Glutamatergic neuron (in vitro differentiated cells): ENCODE data around the gene GLDC. TPM values are rescaled to one million over a fixed set of nuclear protein-coding genes. Genes with fewer than 3 reads are reported as not detected.

Source experiments
- DNase-seq: peaks from one replicate; pipeline ENCODE4 v3.0.0; 2022
- H3K27ac Mint-ChIP-seq: one replicate; pipeline ENCODE4 v1.8.0; 2020; ENCODE audit warnings: mild to moderate bottlenecking, mixed read lengths, inconsistent platforms; ENCODE audit not compliant: unreplicated experiment
- H3K27me3 Mint-ChIP-seq: one replicate; pipeline ENCODE4 v1.8.0; 2020; ENCODE audit warnings: mild to moderate bottlenecking, moderate library complexity, mixed read lengths, inconsistent platforms; ENCODE audit not compliant: unreplicated experiment
- H3K36me3 Mint-ChIP-seq: one replicate; pipeline ENCODE4 v1.8.0; 2020; ENCODE audit warnings: mild to moderate bottlenecking, mixed read lengths, inconsistent platforms; ENCODE audit not compliant: unreplicated experiment
- H3K4me1 Mint-ChIP-seq: one replicate; pipeline ENCODE4 v1.8.0; 2020; ENCODE audit warnings: mild to moderate bottlenecking, low read depth, mixed read lengths, inconsistent platforms; ENCODE audit not compliant: unreplicated experiment
- H3K4me3 Mint-ChIP-seq: one replicate; pipeline ENCODE4 v1.8.0; 2020; ENCODE audit warnings: mild to moderate bottlenecking, mixed read lengths, inconsistent platforms; ENCODE audit not compliant: unreplicated experiment
- H3K9me3 Mint-ChIP-seq: one replicate; pipeline ENCODE4 v1.8.0; 2020; ENCODE audit warnings: mild to moderate bottlenecking, moderate library complexity, mixed read lengths, inconsistent platforms; ENCODE audit not compliant: unreplicated experiment
- total RNA-seq: library from RNA; stranded (reverse); fragmentation: NEBNext Ultra II Directional; extraction: Animal tissue kit (Norgen Biotek cat#: 25700); gene quantifications from one replicate; pipeline ENCODE4 v1.2.1, GENCODE V29; 2021; ENCODE audit not compliant: unreplicated experiment
- TF ChIP-seq, protein P1 (sequence below): fragments of 200-600 bp; sonication (generic); IDR thresholded peaks from one replicate; pipeline ENCODE4 v1.5.0; 2021; ENCODE audit not compliant: partially characterized antibody, unreplicated experiment

GLDC gene
- total RNA-seq, 1 donor from 2014 or later: 42.9 TPM

DNA sequence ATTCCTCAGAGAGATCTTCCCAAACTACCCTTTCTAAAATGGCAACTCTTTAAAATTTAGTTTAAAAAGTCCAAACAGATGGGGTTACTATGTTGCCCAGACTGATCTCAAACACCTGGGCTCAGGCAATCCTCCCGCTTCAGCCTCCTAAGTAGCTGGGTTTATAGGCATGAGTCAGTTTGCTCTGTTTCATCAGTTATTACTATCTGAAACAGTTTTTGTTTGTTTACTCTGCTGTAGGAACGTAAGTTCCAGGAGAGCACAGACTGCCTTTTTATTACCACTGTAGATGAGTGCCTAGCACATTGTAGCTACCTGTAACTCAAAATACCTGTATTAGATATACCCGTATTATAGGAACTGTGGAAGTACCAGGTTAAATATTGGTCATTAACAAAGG, 143.1 kb downstream of the GLDC start:
- Mint-ChIP-seq H3K27me3 (peaks cover 1% of the 10 kb centered on the region), H3K36me3 (no peaks in the 10 kb centered on the region), H3K27ac (no peak overlapping the region), H3K4me3 (no peak overlapping the region), H3K4me1 (no peaks in the 10 kb centered on the region), H3K9me3 (peaks cover 2% of the 10 kb centered on the region)
- DNase-seq: no peak
- TF ChIP-seq, protein P1, sequence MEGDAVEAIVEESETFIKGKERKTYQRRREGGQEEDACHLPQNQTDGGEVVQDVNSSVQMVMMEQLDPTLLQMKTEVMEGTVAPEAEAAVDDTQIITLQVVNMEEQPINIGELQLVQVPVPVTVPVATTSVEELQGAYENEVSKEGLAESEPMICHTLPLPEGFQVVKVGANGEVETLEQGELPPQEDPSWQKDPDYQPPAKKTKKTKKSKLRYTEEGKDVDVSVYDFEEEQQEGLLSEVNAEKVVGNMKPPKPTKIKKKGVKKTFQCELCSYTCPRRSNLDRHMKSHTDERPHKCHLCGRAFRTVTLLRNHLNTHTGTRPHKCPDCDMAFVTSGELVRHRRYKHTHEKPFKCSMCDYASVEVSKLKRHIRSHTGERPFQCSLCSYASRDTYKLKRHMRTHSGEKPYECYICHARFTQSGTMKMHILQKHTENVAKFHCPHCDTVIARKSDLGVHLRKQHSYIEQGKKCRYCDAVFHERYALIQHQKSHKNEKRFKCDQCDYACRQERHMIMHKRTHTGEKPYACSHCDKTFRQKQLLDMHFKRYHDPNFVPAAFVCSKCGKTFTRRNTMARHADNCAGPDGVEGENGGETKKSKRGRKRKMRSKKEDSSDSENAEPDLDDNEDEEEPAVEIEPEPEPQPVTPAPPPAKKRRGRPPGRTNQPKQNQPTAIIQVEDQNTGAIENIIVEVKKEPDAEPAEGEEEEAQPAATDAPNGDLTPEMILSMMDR: no peak

GRCh38 chr9:6501526-6502210, 143.9 kb downstream of the GLDC start:
- Mint-ChIP-seq H3K9me3 (peaks cover 2% of the 10 kb centered on the region), H3K27ac (no peak overlapping the region), H3K36me3 (no peaks in the 10 kb centered on the region), H3K4me1 (no peaks in the 10 kb centered on the region), H3K4me3 (no peak overlapping the region), H3K27me3 (peaks cover 1% of the 10 kb centered on the region)
- DNase-seq: no peak
- TF ChIP-seq, protein P1: no peak

DNA sequence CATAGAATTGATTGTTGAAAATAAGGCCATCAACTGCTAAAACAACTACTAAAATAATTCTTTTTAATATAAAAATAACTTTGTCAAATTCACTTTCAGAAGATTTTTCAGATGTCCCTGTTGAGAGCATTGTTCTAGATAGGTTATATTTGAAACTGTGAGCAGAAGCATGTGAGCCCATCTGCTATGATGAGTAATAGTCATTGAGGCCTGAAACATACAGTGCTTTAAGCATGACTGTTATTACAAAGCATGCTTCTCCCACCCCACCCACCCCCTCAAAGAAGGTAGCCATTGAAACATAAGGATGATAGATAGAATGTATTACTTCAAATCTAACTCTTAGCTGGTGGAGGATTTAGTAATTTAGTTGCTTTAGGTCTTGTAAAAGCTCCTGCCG, 146.5 kb downstream of the GLDC start:
- Mint-ChIP-seq H3K27me3 (peaks cover 1% of the 10 kb centered on the region), H3K4me3 (no peak overlapping the region), H3K36me3 (no peaks in the 10 kb centered on the region), H3K9me3 (peaks cover 2% of the 10 kb centered on the region), H3K27ac (no peak overlapping the region), H3K4me1 (no peaks in the 10 kb centered on the region)
- TF ChIP-seq, protein P1: no peak
- no peak for DNase-seq

- Mint-ChIP-seq H3K9me3 (no peaks in the 10 kb centered on the region), H3K36me3 (no peaks in the 10 kb centered on the region), H3K27ac (no peak overlapping the region), H3K4me1 (no peaks in the 10 kb centered on the region), H3K27me3 (no peaks in the 10 kb centered on the region), H3K4me3 (no peak overlapping the region)
- no peak for DNase-seq
- TF ChIP-seq, protein P1: no peak
Observed at GRCh38 chr9:6495466-6495865, 150.1 kb downstream of the GLDC start.

DNA sequence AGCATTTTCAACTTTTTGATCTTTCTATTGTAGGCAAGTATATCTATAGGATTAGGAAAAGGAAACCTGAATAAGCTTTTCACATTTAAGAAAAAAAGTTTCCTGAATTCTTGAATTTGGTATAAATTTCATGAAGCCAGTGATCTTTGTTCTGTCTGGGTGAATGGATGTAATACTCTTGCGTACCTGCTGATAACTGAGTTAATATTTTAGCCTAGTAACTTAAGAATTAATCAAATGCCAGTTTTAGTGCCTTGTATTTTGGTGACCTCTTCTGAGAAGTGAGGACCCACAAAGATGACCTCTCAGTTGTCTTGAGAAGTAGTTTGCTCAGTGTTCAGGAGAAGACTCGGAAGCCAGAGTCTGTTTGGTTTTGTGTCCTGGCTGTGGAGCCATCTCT, 154.7 kb downstream of the GLDC start:
- Mint-ChIP-seq H3K9me3 (no peaks in the 10 kb centered on the region), H3K4me3 (no peak overlapping the region), H3K27me3 (no peaks in the 10 kb centered on the region), H3K27ac (no peak overlapping the region), H3K36me3 (no peaks in the 10 kb centered on the region), H3K4me1 (no peaks in the 10 kb centered on the region)
- no peak for DNase-seq
- TF ChIP-seq, protein P1: no peak
